ENCODE measurements around the gene PRDX2. TPM values are rescaled to one million over a fixed set of nuclear protein-coding genes. Genes with fewer than 3 reads are reported as not detected.

PRDX2 gene
- total and polyA plus RNA-seq, 10 of the 15 experiments (the other 5 are each of a cell fraction or from before 2014, with no cell fraction given): 93.0 to 812 (median 344) TPM

DNA sequence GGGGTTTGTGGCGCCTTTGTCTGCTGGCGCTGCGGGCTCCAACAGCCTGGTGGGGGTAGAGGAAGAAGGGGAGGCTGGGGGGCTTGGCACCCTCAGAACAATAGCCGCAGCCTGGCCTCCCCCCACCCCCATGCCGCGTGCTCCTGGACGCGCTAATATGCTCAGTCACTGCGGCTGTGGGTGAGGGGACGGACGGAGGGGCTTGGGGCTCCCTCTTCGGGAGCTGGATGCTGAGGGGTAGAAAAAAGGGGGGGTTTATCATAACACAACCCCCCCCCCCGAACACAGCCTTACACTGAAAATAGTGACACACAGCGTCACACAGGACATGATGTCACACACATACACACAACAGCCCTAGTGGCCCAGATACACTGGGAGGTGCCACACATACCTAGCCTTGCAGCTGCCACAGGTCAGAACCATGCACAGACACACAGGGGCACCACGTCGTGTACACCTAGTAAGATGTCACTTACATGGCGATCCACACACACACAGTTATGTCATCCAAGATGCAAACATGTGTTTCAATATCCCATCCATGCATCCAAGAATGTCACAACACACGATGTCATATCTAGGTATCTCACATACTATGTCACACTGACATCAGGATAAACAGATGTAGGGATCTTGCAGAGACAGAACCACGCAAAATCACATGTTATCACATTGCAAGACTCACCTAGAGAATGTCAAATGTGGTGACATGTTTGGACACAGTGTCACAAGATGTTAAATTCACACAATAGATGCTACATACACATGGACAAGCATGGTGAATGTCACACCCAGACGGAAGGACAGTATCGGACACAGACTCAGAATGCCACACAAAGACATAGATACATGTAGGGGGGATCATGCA, 37.5 kb upstream of the PRDX2 start:
- FAIRE-seq (no peak), ATAC-seq (no peak), DNase-seq (ENCODE audit: low read depth, low spot score) (no peak)
- ChIA-PET SMC1A (ENCODE audit: uncharacterized antibody, unreplicated experiment) (no interaction called here), CTCF (no interaction called here), RAD21 (ENCODE audit: unreplicated experiment) (no interaction called here), POLR2A (no interaction called here)
- H2AFZ ChIP-seq (ENCODE audit: control insufficient read depth, low read depth, low read length): no peak overlapping the region
- in situ Hi-C loops (cut with MboI): no loop called here
- no TSS peak for BruUV-seq (replicated peaks)
- H3K27ac ChIP-seq (ENCODE audit: control insufficient read depth, insufficient read depth): no peak overlapping the region
- H4K20me1 ChIP-seq (ENCODE audit: control insufficient read depth, insufficient read depth): no peaks in the 10 kb centered on the region; the same call in 1 of the 2 replicates
- no peak overlapping the region for H3K9ac ChIP-seq (ENCODE audit: control insufficient read depth, insufficient read depth, low read length)
- peaks cover 8 to 39% of the 10 kb centered on the region in 2 experiments for H3K27me3 ChIP-seq (replicated peaks in 1 of 2; ENCODE audit: control insufficient read depth in 2 of 2, insufficient read depth in 2 of 2, low read length in 1 of 2)
- no peaks in the 10 kb centered on the region for H3K36me3 ChIP-seq (ENCODE audit: control insufficient read depth in 2 of 2, insufficient read depth in 2 of 2, low read length in 1 of 2)
- intact Hi-C loops (cut with micrococcal nuclease; ENCODE audit: unreplicated experiment): no loop called here
- WGBS (ENCODE audit: insufficient coverage, insufficient replicate concordance, low lambda C conversion rate, missing lambda C conversion rate): 10% methylated on average over 19 of the region's 21 CpGs
- no peaks in the 10 kb centered on the region; the same call in none of the 3 replicates for H3K9me3 ChIP-seq (replicated peaks; ENCODE audit: control insufficient read depth, insufficient read depth, low read length)
- H3K4me3 ChIP-seq: no peak overlapping the region
- no peaks in the 10 kb centered on the region for H3K79me2 ChIP-seq (ENCODE audit: control insufficient read depth, insufficient read depth, low read length)
- TF ChIP-seq CREB1 (IDR thresholded peaks at IDR 0.05; ENCODE audit: low read depth) (peak; percentile 26; the same call in 1 of the 2 replicates), JUNB (IDR thresholded peaks at IDR 0.05) (no peak)
- peaks cover 7% of the 10 kb centered on the region; the same call in 1 of the 2 replicates for H3K4me1 ChIP-seq (ENCODE audit: control insufficient read depth, insufficient read depth, low read length)
- no peak overlapping the region for H3K4me2 ChIP-seq (ENCODE audit: control insufficient read depth, insufficient read depth)

GRCh38 chr19:12838182-12838885, 36.7 kb upstream of the PRDX2 start, which contains the start of gene MAST1:
TSS of gene MAST1 (plus strand) at chr19:12838515. CDS start at chr19:12838573, 58 bp downstream.
- Histone ChIP-seq H2AFZ (ENCODE audit: control insufficient read depth, low read depth, low read length) (no peak within 1 kb of the TSS), H3K79me2 (ENCODE audit: control insufficient read depth, insufficient read depth, low read length) (no peaks in the 10 kb centered on the region), H3K27ac (ENCODE audit: control insufficient read depth, insufficient read depth) (no peak within 1 kb of the TSS), H4K20me1 (ENCODE audit: control insufficient read depth, insufficient read depth) (no peaks in the 10 kb centered on the region; the same call in 1 of the 2 replicates), H3K36me3 (ENCODE audit: control insufficient read depth in 2 of 2, insufficient read depth in 2 of 2, low read length in 1 of 2) (no peaks in the 10 kb centered on the region), H3K27me3 (replicated peaks in 1 of 2; ENCODE audit: control insufficient read depth in 2 of 2, insufficient read depth in 2 of 2, low read length in 1 of 2) (peaks cover 8 to 40% of the 10 kb centered on the region in 2 experiments), H3K4me1 (ENCODE audit: control insufficient read depth, insufficient read depth, low read length) (peaks cover 7% of the 10 kb centered on the region; the same call in 1 of the 2 replicates), H3K9ac (ENCODE audit: control insufficient read depth, insufficient read depth, low read length) (no peak within 1 kb of the TSS), H3K4me3 (no peak within 1 kb of the TSS), H3K4me2 (ENCODE audit: control insufficient read depth, insufficient read depth) (peak within 1 kb of the TSS; percentile 48; the same call in 1 of the 2 replicates), H3K9me3 (replicated peaks; ENCODE audit: control insufficient read depth, insufficient read depth, low read length) (no peaks in the 10 kb centered on the region; the same call in none of the 3 replicates)
- peak; percentile 75 for ATAC-seq
- CTCF ChIA-PET: interaction anchor here (1.6 kb wide), 1 partner anchor 73 kb away, joined by 9 read pairs; no protein-coding TSS in a partner anchor
- no peak for DNase-seq (ENCODE audit: low read depth, low spot score)
- no peak for FAIRE-seq
- in situ Hi-C loops (cut with MboI): no loop called here
- BruUV-seq (replicated peaks): no TSS peak
- RAD21 ChIA-PET (ENCODE audit: unreplicated experiment): interaction anchor here (1.4 kb wide), 1 partner anchor 61 kb away, joined by 3 read pairs; no protein-coding TSS in a partner anchor
- POLR2A ChIA-PET: no interaction called here
- SMC1A ChIA-PET (ENCODE audit: uncharacterized antibody, unreplicated experiment): no interaction called here
- intact Hi-C loops (cut with micrococcal nuclease; ENCODE audit: unreplicated experiment): no loop called here
- WGBS (ENCODE audit: insufficient coverage, insufficient replicate concordance, low lambda C conversion rate, missing lambda C conversion rate): 1% methylated on average over 30 of the region's 69 CpGs
- TF ChIP-seq MTA2 (IDR thresholded peaks at IDR 0.05; ENCODE audit: low read depth): no peak
- TF ChIP-seq NRF1 (conservative IDR thresholded peaks at IDR 0.05; ENCODE audit: low read depth, low read length): no peak
- no peak for TF ChIP-seq POLR2AphosphoS5 (IDR thresholded peaks at IDR 0.05; ENCODE audit: low read length)
- peak; percentile 33; the same call in 1 of the 2 replicates for TF ChIP-seq IKZF1 (conservative IDR thresholded peaks at IDR 0.05)
- TF ChIP-seq SUZ12 (IDR thresholded peaks at IDR 0.05; ENCODE audit: unreplicated experiment): peak; percentile 90
- TF ChIP-seq YY1 (IDR thresholded peaks at IDR 0.05; ENCODE audit: low read depth, low read length): peak; percentile 39; the same call in 1 of the 2 replicates
- TF ChIP-seq MAX (IDR thresholded peaks at IDR 0.05; ENCODE audit: low read depth, low read length): no peak
- no peak for TF ChIP-seq PAX8 (IDR thresholded peaks at IDR 0.05)
- TF ChIP-seq BHLHE40 (IDR thresholded peaks at IDR 0.05; ENCODE audit: borderline replicate concordance in 1 of 2, low read depth in 2 of 2, low read length in 1 of 2): peak in 1 of 2 experiments; percentile 57; a peak in 2 of 4 replicates
- TF ChIP-seq, protein P1, sequence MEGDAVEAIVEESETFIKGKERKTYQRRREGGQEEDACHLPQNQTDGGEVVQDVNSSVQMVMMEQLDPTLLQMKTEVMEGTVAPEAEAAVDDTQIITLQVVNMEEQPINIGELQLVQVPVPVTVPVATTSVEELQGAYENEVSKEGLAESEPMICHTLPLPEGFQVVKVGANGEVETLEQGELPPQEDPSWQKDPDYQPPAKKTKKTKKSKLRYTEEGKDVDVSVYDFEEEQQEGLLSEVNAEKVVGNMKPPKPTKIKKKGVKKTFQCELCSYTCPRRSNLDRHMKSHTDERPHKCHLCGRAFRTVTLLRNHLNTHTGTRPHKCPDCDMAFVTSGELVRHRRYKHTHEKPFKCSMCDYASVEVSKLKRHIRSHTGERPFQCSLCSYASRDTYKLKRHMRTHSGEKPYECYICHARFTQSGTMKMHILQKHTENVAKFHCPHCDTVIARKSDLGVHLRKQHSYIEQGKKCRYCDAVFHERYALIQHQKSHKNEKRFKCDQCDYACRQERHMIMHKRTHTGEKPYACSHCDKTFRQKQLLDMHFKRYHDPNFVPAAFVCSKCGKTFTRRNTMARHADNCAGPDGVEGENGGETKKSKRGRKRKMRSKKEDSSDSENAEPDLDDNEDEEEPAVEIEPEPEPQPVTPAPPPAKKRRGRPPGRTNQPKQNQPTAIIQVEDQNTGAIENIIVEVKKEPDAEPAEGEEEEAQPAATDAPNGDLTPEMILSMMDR (IDR thresholded peaks at IDR 0.05 in 2 of 3, conservative IDR thresholded peaks at IDR 0.05 in 1 of 3; ENCODE audit: control insufficient read depth in 2 of 3, extremely low read depth in 1 of 3, insufficient read depth in 1 of 3, low read depth in 3 of 3, low read length in 3 of 3): peak; percentile 27 to 58 (median 42); a peak in 4 of 6 replicates
- TF ChIP-seq PAX5 (IDR thresholded peaks at IDR 0.05; ENCODE audit: borderline replicate concordance, low read depth, low read length): no peak

Measured in GM12878 (cell line).